ENCODE measurements around the gene GPR149. TPM values are rescaled to one million over a fixed set of nuclear protein-coding genes. Genes with fewer than 3 reads are reported as not detected.

GPR149 gene
- total RNA-seq, 1 donor, result not detected

DNA sequence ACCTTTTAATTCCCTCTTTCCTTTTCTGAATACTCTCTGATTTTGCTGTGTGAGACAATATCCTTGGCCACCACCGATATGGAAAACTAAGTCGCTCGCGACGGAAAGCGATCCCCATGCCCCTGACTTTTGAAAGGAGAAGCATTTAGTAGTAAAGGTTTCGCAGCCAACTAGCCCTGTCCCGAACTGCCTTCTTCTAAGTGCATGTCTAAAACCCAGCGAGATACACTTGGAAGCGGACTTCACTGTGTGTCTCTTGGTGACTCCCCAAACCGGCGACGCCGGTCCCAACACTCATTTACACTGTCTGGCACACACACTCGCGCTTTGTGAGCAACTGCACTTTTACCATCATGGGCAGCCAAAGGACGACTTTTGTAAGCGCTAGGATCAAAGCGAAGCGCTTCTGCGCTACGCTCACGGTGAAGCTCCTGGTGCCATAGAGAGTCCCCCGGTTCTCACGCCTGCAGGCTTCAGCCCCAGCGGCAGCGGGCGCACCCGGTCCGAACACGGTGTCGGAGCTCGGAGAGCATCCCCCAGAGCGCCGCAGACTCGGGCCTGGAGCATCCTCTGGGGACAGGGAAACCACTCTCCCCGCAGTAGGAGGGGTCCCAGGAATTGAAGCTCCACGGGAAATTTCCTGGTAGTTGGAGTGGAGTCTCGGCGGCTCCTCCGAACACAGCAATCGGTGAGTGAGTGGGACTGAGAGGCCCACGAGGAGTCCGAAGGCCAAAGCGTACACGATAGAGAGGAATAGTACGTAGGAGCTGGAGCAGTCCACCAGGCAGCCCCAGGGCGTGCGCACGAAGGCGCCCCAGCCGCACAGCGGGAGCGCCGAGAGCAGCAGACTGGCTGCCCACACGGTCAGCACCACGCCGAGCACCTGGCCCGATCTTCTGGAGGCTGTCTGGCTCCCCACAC lies 1.4 kb downstream of the GPR149 start:
- H3K4me3 ChIP-seq (ENCODE audit: low read depth, low read length), result no peak overlapping the region
- DNase-seq (ENCODE audit: low read depth), result no peak
- TF ChIP-seq, protein P1, sequence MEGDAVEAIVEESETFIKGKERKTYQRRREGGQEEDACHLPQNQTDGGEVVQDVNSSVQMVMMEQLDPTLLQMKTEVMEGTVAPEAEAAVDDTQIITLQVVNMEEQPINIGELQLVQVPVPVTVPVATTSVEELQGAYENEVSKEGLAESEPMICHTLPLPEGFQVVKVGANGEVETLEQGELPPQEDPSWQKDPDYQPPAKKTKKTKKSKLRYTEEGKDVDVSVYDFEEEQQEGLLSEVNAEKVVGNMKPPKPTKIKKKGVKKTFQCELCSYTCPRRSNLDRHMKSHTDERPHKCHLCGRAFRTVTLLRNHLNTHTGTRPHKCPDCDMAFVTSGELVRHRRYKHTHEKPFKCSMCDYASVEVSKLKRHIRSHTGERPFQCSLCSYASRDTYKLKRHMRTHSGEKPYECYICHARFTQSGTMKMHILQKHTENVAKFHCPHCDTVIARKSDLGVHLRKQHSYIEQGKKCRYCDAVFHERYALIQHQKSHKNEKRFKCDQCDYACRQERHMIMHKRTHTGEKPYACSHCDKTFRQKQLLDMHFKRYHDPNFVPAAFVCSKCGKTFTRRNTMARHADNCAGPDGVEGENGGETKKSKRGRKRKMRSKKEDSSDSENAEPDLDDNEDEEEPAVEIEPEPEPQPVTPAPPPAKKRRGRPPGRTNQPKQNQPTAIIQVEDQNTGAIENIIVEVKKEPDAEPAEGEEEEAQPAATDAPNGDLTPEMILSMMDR (IDR thresholded peaks at IDR 0.05; ENCODE audit: insufficient read depth, low read depth, low read length), result no peak

DNA sequence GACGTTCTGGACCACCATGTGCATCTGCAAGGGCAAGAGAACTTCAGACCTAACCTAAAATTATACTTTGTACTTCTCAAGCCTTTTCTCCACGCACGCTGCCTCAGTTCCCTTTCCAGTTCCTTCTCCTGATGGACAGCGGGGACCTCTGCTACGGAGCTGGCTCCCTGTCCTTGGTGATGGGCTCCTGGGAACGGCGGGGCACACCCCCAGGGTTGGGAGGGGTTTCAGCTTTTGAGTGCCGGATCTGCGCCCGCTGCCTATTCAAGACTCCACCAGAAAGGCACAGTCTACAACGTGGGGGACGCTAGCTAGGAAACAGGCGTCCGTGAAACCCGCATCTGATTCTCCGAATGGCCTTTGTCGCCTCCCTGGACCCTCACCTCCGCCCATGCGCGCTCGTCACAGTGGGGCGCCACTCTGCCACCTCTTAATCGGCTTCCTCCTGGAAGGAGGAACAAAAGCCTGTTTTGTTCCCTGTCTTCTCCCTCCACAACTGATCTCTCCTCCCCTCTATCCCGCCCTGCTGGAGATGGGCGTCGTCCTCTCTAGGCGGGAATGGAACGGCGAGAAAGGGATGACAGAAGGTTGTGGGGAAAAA lies 2.2 kb downstream of the GPR149 start:
- DNase-seq (ENCODE audit: low read depth), result no peak
- TF ChIP-seq, protein P1 (IDR thresholded peaks at IDR 0.05; ENCODE audit: insufficient read depth, low read depth, low read length), result no peak
- no peak overlapping the region for H3K4me3 ChIP-seq (ENCODE audit: low read depth, low read length)

DNA sequence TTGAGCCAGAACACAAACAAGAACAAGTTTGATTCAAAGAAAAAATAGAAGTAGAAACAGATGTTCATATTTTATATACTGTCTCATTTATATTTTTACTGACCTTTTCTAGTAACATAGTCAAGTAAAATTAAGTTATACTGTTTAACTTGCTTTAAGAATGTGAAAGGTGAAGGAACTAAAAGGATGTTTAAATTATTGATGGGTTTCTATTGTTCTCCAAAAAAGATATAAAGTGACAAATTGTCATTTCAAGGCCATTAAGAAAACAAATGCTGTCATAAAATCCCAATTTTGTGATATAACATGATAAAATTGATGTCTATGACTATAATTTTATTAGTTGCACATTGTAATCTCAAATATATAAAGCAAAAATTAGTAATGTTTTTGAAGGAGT lies 7.3 kb downstream of the GPR149 start:
- TF ChIP-seq, protein P1 (IDR thresholded peaks at IDR 0.05; ENCODE audit: insufficient read depth, low read depth, low read length), result no peak

DNA sequence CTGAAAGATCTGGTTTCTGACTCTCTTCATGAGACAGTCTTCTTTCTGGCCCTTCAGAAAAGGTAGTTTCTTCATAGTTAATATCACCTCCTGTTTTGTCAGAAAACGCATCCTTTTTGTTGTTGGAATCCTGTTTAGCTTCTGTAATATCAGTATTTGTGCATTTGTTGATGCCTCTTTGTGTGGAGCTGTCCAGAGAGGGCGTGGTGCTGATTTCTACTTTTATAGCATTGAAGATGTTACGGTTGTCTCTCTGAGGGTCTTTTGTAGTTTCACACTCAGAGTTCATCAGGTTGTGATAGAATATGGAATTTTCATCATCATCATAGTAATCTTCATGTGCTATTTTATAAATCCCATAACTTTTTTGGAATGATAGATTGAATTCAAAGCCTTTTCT lies 8.9 kb downstream of the GPR149 start:
- peak; percentile 17 for DNase-seq (ENCODE audit: low read depth)
- H3K4me3 ChIP-seq (ENCODE audit: low read depth, low read length), result no peak overlapping the region
- TF ChIP-seq, protein P1 (IDR thresholded peaks at IDR 0.05; ENCODE audit: insufficient read depth, low read depth, low read length), result no peak

More for the DNA sequence above, 7.3 kb downstream of the GPR149 start:
- no peak for DNase-seq (ENCODE audit: low read depth)
- H3K4me3 ChIP-seq (ENCODE audit: low read depth, low read length), result no peak overlapping the region

DNA sequence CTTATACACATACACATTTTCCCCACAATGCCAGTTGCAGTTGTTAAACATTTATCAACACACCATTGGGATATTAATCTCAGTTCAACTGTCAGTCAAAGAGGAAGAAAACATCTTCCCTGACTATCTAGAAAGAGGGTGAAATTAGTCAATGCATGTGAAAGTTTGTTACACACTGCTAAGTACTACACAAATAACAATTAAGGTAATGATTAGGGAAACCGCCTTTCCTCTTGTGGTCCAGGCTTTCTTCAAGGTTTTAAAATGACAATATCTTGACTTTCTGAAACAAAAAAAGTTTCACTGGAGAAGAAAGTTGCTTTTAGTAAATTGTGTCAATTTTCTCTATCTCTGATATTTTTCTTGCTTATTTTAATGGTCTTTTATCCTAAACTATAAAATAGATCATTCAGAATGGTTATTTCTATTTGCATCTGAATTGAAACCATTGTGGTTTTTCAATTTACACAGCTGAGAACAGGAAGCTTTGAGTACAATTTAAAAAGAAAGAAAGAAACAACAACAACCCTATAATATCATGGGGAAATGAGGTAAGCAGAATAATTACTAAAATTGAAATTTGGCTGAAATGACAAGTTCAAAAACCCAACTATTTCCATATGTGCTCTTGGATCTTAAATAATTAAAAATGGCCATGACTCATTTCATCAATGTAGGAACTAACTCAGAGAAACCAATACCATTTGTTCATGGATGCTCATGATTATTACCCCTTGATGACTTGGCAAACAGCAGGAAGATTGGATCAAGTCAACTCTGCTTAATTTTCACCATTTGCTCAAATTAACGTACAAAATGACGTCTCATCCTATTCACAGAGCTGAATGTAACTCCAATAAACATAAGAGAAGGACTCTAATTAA lies 31.7 kb downstream of the GPR149 start:
- DNase-seq (ENCODE audit: low read depth), result no peak
- TF ChIP-seq, protein P1 (IDR thresholded peaks at IDR 0.05; ENCODE audit: insufficient read depth, low read depth, low read length), result no peak
- no peak overlapping the region for H3K4me3 ChIP-seq (ENCODE audit: low read depth, low read length)

DNA sequence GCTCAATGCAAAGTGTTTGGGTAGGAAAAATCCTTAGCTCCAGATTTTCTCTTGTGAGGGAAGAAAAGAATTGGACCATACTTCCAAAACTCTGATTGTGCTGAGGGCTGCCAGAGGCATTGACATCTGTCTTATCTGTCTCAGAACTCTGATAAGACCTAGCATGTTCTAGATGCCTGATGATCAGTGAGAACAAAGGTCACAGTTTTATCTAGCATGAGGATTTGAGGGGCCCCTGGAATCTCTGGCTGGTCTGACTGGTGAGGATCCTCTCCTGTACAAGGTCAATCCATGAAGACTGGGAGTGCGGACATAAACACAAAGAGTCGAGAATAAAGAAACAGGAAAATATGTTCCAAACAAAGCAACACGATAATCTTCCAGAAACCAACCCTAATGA lies 40.1 kb downstream of the GPR149 start:
- TF ChIP-seq, protein P1 (IDR thresholded peaks at IDR 0.05; ENCODE audit: insufficient read depth, low read depth, low read length), result no peak
- no peak for DNase-seq (ENCODE audit: low read depth)
- H3K4me3 ChIP-seq (ENCODE audit: low read depth, low read length), result no peak overlapping the region

Measured in fibroblast of villous mesenchyme (primary cell).